GM23338 (cell line): Measurements from ENCODE around the gene ADPRH. TPM values are rescaled to one million over a fixed set of nuclear protein-coding genes. Genes with fewer than 3 reads are reported as not detected.

Experiments
- ATAC-seq: fragments of 200-7000 bp; cut with Tn5 transposase; 3 replicates; pipeline ENCODE4 v1.9.1; 2020
- DNase-seq: peaks from one replicate; pipeline ENCODE4 v3.0.0-alpha.2; 2015; ENCODE audit warnings: low spot score
- H2AFZ ChIP-seq: fragments of 200-600 bp; sonication (generic); 2 replicates; pipeline ENCODE4 v1.8.0; 2016; ENCODE audit warnings: antibody characterized with exemption, mild to moderate bottlenecking, moderate library complexity
- H3F3A ChIP-seq: fragments of 200-600 bp; sonication (generic); replicated peaks from 2 replicates; pipeline ENCODE4 v1.8.0; 2017; ENCODE audit warnings: antibody characterized with exemption, mixed run types, low read depth
- H3K27ac ChIP-seq: fragments of 200-600 bp; sonication (generic); 2 replicates; pipeline ENCODE4 v1.6.1; 2016; ENCODE audit warnings: low read depth
- H3K27me3 ChIP-seq: fragments of 200-600 bp; sonication (generic); 2 replicates; pipeline ENCODE4 v1.8.0; 2016; ENCODE audit warnings: mild to moderate bottlenecking, mixed run types, moderate library complexity; ENCODE audit not compliant: insufficient read depth
- H3K36me3 ChIP-seq: fragments of 200-600 bp; sonication (generic); 2 replicates; pipeline ENCODE4 v1.8.0; 2016; ENCODE audit warnings: mild to moderate bottlenecking; ENCODE audit not compliant: insufficient read depth
- H3K4me1 ChIP-seq: fragments of 200-600 bp; sonication (generic); 2 replicates; pipeline ENCODE4 v1.8.0; 2016; ENCODE audit warnings: mild to moderate bottlenecking, moderate library complexity; ENCODE audit not compliant: insufficient read depth
- H3K4me2 ChIP-seq: fragments of 200-600 bp; sonication (generic); 2 replicates; pipeline ENCODE4 v1.7.1; 2017; ENCODE audit warnings: mixed run types
- H3K4me3 ChIP-seq: fragments of 200-600 bp; sonication (generic); 2 replicates; pipeline ENCODE4 v1.6.1; 2016; ENCODE audit warnings: mixed run types
- H3K79me2 ChIP-seq: fragments of 200-600 bp; sonication (generic); replicated peaks from 2 replicates; pipeline ENCODE4 v1.8.0; 2017; ENCODE audit warnings: mild to moderate bottlenecking; ENCODE audit not compliant: insufficient read depth
- H3K9me2 ChIP-seq: fragments of 200-600 bp; sonication (generic); 2 replicates; pipeline ENCODE4 v1.8.0; 2017; ENCODE audit not compliant: insufficient read depth
- H4K20me1 ChIP-seq: fragments of 200-600 bp; sonication (generic); replicated peaks from 2 replicates; pipeline ENCODE4 v1.8.0; 2017; ENCODE audit warnings: mild to moderate bottlenecking; ENCODE audit not compliant: insufficient read depth
- H3K27ac Mint-ChIP-seq: 2 replicates; pipeline ENCODE4 v1.8.0; 2020; ENCODE audit warnings: inconsistent platforms, mild to moderate bottlenecking, moderate library complexity, mixed read lengths
- H3K27me3 Mint-ChIP-seq: 3 replicates; pipeline ENCODE4 v1.8.0; 2022; ENCODE audit warnings: low read depth, mild to moderate bottlenecking, moderate library complexity, mixed read lengths, inconsistent platforms; ENCODE audit not compliant: insufficient read depth, poor library complexity
- H3K36me3 Mint-ChIP-seq: 3 replicates; pipeline ENCODE4 v1.8.0; 2021; ENCODE audit warnings: low read depth, mild to moderate bottlenecking, inconsistent platforms, moderate library complexity, mixed read lengths
- H3K4me1 Mint-ChIP-seq: 3 replicates; pipeline ENCODE4 v1.8.0; 2020; ENCODE audit warnings: mild to moderate bottlenecking, inconsistent platforms, mixed read lengths
- H3K4me3 Mint-ChIP-seq: 3 replicates; pipeline ENCODE4 v1.8.0; 2021; ENCODE audit warnings: moderate library complexity, mild to moderate bottlenecking, inconsistent platforms, mixed read lengths
- H3K9me3 Mint-ChIP-seq: 3 replicates; pipeline ENCODE4 v1.8.0; 2020; ENCODE audit warnings: moderate library complexity, mild to moderate bottlenecking, inconsistent platforms, mixed read lengths
- CREB1 ChIP-seq: fragments of 250-450 bp; sonication (Bioruptor Pico); IDR thresholded peaks from 2 replicates; pipeline ENCODE4 v1.5.0; 2020; ENCODE audit warnings: low read depth, mild to moderate bottlenecking, moderate library complexity
- EZH2 ChIP-seq: fragments of 200-600 bp; sonication (generic); IDR thresholded peaks from one replicate; pipeline ENCODE4 v1.8.0; 2017; ENCODE audit warnings: antibody characterized with exemption, mild to moderate bottlenecking, low read depth; ENCODE audit not compliant: unreplicated experiment
- EZH2phosphoT487 ChIP-seq: fragments of 200-600 bp; sonication (generic); IDR thresholded peaks from one replicate; pipeline ENCODE4 v1.8.1; 2018; ENCODE audit warnings: antibody characterized with exemption; ENCODE audit not compliant: unreplicated experiment
- POLR2AphosphoS5 ChIP-seq: IDR thresholded peaks from 2 replicates; pipeline ENCODE4 v1.6.1; 2016; ENCODE audit warnings: antibody characterized with exemption, low read depth
- REST ChIP-seq: IDR thresholded peaks from one replicate; pipeline ENCODE4 v1.6.1; 2018; ENCODE audit warnings: antibody characterized with exemption; ENCODE audit not compliant: unreplicated experiment
- ZNF114 ChIP-seq: fragments of 250-450 bp; sonication (Bioruptor Pico); IDR thresholded peaks from 2 replicates; pipeline ENCODE4 v1.5.0; 2020; ENCODE audit warnings: mild to moderate bottlenecking, moderate library complexity
- ZNF331 ChIP-seq: fragments of 250-450 bp; sonication (Bioruptor Pico); IDR thresholded peaks from 2 replicates; pipeline ENCODE4 v1.5.0; 2020; ENCODE audit warnings: low read depth, mild to moderate bottlenecking, moderate library complexity
- ZNF462 ChIP-seq: fragments of 250-450 bp; sonication (Bioruptor Pico); IDR thresholded peaks from 2 replicates; pipeline ENCODE4 v1.5.0; 2020; ENCODE audit warnings: mild to moderate bottlenecking, moderate library complexity
- polyA plus RNA-seq: library from polyadenylated mRNA; unstranded; fragments of >200 nt; fragmentation: Nextera tagmentation; extraction: Ambion mirVana; gene quantifications from 2 replicates; pipeline ENCODE4 v1.2.1, GENCODE V29; 2016
- total RNA-seq: library from RNA; depleted of rRNA; stranded (reverse); fragments of >200 nt; shearing (Covaris generic); gene quantifications from 2 replicates; pipeline ENCODE4 v1.2.3, GENCODE V29; 2014
- TF ChIP-seq, protein P1 (sequence below), 2 experiments: fragments of 200-600 bp in 1 of 2; sonication (generic) in 1 of 2; conservative IDR thresholded peaks; 2 replicates each; pipeline versions ENCODE4 v1.5.1 to v1.6.1; 2016 to 2017; ENCODE audit warnings: antibody characterized with exemption in 2 of 2, low read depth in 2 of 2, mild to moderate bottlenecking in 2 of 2, moderate library complexity in 1 of 2

Gene ADPRH
- total and polyA plus RNA-seq, 2 experiments from 2014 or later = 1.2 to 3.4 TPM

DNA sequence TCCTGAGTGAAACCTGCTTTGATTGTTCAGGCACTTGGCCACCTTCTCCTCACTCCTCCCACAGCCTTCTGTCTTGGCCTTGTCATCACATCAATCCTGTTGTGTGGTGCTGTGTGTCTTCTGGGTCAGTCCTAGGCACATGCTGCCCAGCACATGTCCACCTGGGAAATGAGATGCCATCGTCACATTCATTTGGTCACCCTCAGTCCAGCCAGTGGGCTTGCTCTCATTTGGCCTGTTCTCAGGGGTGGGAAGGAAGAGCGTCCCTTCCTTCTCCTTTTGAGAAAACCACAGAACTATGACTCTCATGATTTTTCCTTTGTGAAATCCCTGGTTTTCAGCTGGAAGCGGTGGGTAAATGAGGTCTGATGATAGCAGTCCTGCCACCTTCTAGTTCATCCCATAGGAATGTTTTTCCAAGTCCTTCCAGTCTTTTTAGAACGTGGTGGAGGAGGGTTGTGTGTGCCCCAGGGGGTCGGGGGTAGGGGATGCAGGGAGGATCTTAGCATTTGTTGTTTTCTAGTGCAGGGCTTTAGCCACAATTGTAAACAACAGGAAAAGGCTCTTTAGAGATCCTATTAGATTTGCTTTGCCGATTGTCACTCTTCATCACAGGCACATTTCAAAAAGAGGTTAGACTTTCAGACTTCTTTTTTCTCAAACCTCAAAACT, 9.9 kb downstream of the ADPRH start (continued):
- TF ChIP-seq REST = no peak
- TF ChIP-seq POLR2AphosphoS5 = no peak
- TF ChIP-seq ZNF114 = no peak
- no peak for TF ChIP-seq EZH2

DNA sequence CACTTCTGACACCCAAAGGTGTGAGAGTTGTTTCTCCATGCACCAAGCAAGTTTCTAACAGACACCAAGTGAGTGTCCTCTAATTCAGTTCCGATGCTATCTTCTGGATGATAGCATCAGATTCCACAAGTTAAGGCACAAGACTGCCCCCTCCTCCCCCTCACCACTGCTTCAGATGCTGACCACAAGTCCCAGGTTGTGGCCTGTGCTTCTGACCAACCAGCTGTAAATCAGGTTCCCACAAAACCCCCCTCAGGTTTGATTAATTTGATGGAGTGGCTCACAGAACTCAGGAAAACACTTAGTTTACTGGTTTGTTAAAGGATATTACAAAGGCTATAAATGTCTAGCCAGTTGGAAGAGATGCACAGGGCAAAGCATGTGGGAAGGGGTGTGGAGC, 11.4 kb downstream of the ADPRH start:
- Mint-ChIP-seq H3K36me3 (0 out of 3 replicates have a peak, but pooled peaks cover 2% of the 10 kb centered on the region), H3K27ac (no peak overlapping the region), H3K9me3 (peaks cover 2% of the 10 kb centered on the region; the same call in 2 of the 3 replicates), H3K4me1 (peaks cover 16% of the 10 kb centered on the region), H3K4me3 (no peak overlapping the region), H3K27me3 (peaks cover 4% of the 10 kb centered on the region)
- Histone ChIP-seq H3K27ac (no peak overlapping the region), H3K36me3 (no peaks in the 10 kb centered on the region), H3K9me2 (no peaks in the 10 kb centered on the region), H3K27me3 (no peaks in the 10 kb centered on the region), H3F3A (no peaks in the 10 kb centered on the region), H3K4me3 (no peak overlapping the region), H3K4me1 (peaks cover 11% of the 10 kb centered on the region), H3K4me2 (no peak overlapping the region), H2AFZ (no peak overlapping the region), H4K20me1 (no peaks in the 10 kb centered on the region), H3K79me2 (no peaks in the 10 kb centered on the region)
- DNase-seq (no peak), ATAC-seq (no peak)
- TF ChIP-seq CREB1 (CRISPR knock-in tag) = no peak
- TF ChIP-seq, protein P1, sequence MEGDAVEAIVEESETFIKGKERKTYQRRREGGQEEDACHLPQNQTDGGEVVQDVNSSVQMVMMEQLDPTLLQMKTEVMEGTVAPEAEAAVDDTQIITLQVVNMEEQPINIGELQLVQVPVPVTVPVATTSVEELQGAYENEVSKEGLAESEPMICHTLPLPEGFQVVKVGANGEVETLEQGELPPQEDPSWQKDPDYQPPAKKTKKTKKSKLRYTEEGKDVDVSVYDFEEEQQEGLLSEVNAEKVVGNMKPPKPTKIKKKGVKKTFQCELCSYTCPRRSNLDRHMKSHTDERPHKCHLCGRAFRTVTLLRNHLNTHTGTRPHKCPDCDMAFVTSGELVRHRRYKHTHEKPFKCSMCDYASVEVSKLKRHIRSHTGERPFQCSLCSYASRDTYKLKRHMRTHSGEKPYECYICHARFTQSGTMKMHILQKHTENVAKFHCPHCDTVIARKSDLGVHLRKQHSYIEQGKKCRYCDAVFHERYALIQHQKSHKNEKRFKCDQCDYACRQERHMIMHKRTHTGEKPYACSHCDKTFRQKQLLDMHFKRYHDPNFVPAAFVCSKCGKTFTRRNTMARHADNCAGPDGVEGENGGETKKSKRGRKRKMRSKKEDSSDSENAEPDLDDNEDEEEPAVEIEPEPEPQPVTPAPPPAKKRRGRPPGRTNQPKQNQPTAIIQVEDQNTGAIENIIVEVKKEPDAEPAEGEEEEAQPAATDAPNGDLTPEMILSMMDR (conservative IDR thresholded peaks at IDR 0.05; ENCODE audit: low read depth in 2 of 2) = no peak
- no peak for TF ChIP-seq EZH2phosphoT487
- TF ChIP-seq ZNF331 (CRISPR knock-in tag) = no peak
- no peak for TF ChIP-seq ZNF114
- TF ChIP-seq REST = no peak
- TF ChIP-seq ZNF462 (CRISPR knock-in tag) = no peak
